Femur (tissue), 1 donor: ENCODE data around the gene DPH5.
A peak's percentile ranks its signal among the peaks of the same experiment; 100 is the strongest.
"Not testable (repeated sequence)": the region's sequence is repeated elsewhere in the genome, so short reads cannot be mapped to it uniquely, and the experiment has no call there.

ENCODE experiments used
- DNase-seq: peaks from one replicate; pipeline ENCODE4 v3.0.0-alpha.2; 2017

DPH5 gene, protein sequence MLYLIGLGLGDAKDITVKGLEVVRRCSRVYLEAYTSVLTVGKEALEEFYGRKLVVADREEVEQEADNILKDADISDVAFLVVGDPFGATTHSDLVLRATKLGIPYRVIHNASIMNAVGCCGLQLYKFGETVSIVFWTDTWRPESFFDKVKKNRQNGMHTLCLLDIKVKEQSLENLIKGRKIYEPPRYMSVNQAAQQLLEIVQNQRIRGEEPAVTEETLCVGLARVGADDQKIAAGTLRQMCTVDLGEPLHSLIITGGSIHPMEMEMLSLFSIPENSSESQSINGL

GRCh38 chr1:101025657-101026429 lies at the start of gene DPH5:
Gene DPH5 (minus strand): TSS chr1:101025784. CDS start chr1:101025443, 341 bp downstream.
- DNase-seq: peak; percentile 93

DNA sequence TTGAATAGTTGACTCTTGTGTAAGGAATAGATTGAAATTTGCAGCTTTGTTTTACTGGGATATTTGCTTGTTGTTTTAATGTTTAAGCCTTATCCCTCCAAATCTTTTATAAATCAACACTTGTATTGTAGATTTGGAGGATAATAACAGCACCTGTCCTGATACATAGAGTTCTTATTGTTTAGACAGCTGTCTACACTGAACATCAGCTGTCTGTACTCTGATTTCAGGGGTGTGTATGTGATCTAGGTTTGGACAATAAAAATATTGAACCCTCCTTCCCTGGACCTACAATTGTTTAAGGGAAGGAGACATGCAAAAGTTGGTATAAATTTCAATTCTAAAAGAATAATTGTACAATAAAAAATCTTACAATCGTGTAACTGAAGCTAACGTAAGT lies 48.3 kb upstream of the DPH5 start:
- DNase-seq: no peak

- DNase-seq: no peak
These were observed 45.9 kb upstream of the DPH5 start for GRCh38 chr1:101071470-101071891.

- DNase-seq: no peak
These were observed 43.6 kb upstream of the DPH5 start for GRCh38 chr1:101069158-101069557.

DNA sequence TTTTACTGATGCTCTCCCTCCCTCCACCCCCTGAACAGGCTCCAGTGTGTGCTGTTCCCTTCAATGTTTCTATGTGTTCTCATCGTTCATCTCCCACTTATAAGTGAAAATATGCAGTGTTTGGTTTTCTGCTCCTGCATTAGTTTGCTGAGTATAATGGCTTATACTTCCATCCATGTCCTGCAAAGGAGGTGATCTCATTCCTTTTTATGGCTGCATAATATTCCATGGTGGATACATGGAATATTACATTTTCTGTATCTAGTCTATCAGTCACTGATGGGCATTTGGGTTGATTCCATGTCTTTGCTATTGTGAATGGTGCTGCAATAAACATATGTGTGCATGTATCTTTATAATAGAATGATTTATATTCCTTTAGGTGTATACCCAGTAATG lies 41.4 kb upstream of the DPH5 start:
- not testable (repeated sequence) for DNase-seq

GRCh38 chr1:101066260-101066936 lies 40.8 kb upstream of the DPH5 start:
- DNase-seq: no peak

DNA sequence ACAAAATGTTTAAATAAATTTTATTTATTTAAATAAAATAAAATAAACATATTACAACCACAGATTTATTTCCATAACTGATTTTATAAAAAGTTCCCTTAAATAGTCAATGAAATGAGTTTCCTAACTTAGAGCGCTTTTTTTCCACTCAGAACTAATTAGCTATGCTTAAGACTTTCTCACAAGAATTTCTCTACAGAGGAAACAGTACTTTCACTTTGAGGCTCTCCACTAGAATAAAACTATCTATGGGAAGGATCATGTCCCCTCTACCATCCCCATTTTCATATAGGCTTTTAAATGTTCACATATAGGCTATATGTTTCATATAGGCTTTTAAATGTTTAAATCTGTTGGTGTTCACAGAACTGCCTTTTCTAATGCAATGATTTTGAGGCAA lies 40.0 kb upstream of the DPH5 start:
- DNase-seq: no peak

- no peak for DNase-seq
These were observed 39.1 kb upstream of the DPH5 start for GRCh38 chr1:101064697-101065096.

GRCh38 chr1:101060992-101061391 lies 35.4 kb upstream of the DPH5 start:
- no peak for DNase-seq

DNA sequence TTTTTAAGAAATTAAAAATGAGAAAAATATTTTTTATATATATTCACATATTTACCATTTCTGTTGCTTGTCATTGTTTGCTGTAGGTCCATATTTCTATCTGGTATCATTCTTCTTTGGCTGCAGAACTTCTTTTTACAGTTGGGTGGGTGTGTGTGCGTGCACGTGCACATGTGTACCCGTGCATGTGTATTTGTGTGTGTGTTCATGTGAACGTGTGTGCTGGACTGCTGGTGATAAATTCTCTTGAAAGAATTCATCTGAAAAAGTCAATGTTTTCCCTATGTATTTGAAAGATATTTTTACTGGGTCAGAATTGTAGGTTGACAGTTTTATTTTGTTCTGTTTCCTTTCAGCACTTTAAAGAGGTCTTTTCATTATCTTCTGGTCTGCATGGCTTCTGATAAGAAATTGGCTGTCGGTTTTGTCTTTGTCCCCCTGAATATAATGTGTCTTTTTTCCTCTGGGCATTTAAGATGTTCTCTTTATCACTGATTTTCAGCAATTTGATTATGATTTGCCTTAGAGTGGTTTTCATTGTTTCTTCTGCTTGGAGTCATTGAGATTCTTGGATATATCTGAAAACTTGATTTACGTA lies 34.5 kb upstream of the DPH5 start:
- no peak for DNase-seq

GRCh38 chr1:101055623-101056022 lies 30.0 kb upstream of the DPH5 start:
- DNase-seq: no peak

DNA sequence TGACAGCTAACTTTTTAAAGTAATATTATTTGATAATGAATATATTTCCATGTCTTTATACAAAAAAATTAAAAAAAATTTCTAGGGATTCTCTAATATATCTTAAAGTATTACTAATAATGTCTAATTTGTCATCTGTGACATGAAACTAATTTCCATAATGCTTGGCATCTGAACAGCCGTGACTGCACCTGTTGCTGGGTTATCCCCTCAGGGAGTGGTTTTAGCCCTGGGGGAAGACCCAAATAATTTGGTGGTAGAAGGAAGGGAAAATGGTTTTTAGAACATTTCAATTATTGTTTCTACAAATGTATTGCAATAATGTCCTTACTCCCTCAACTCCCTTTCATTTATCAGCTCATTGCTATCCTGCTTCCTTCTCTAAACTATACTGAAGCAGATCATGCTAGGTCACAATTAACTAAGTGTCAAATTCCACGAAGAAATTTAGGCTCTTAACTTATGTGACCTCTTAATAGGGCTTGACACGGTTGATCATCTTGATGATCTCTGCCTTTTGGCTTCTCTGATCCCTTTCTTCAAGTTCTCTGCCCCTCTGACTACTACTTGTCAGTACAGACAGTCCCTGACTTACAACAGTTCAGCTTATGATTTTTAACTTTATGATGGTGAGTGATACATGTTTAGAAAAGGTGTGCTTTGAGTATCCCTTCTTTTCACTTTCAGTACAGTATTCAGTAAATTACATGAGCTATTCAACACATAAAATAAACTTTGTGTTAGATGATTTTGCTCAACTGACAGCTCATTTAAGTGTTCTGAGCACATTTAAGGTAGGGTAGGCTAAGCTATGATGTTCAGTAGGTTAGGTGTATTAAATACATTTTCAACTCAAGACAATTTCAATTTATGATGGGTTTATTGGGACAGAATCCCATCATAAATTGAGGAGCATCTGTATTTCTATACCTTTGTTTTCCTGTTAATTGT lies 26.4 kb upstream of the DPH5 start:
- no peak for DNase-seq

DNA sequence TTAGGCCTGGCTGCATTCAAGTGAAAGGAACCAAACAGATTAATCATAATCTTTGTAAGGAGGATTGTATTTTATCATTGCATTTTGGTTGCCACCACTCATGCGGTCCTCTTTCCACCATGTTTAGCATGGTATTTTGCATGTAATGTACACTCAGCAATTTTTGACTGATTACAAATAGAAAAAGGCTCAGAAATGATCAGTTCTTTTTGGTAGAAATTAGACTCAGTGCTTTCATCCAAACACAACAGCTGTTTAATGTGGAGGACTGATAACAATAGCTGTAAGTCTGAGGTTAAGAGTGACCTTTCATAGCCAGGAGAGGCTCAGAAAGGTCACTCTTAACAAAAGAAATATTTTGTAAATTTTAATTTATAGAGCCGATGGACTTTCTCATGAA lies 25.3 kb upstream of the DPH5 start:
- no peak for DNase-seq

- no peak for DNase-seq
These were observed 19.2 kb upstream of the DPH5 start for GRCh38 chr1:101044749-101045148.

DNA sequence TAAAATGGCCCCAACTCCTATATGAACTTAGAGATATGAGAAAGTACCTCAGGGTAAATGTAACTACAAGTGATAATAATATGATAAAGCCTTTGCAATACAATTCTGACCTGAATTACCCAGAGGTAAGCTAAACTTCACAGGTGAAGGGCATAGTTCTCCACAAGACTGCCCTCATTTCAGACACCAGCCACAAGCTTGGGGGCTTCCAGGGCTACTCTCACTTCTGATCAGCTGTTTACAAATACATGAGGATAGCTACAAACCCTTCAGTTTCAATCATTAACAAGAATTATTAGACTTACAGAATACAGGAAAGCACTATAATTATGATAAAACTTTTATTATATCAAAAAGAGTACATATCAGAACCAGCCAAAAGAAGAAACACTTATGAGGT lies 18.7 kb upstream of the DPH5 start:
- DNase-seq: no peak

DNA sequence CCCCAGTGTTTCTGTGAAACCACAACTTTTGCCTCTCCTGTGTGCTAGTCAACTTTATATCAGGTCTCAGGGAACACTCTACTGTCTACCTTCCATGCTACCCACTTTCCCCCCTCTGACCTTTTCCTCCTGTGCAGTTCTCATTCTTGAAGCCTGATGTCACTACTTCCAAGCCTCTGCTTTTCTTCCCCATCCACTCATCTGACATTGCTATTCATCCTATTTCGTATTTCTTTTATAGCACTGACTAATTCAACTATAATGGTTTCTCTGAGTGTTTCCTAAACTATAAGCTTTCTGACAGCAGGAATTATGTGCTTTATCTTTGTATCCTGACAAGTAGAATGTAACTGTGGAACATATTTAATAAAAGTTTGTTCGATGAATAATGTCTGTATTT lies 18.2 kb upstream of the DPH5 start:
- DNase-seq: no peak

DNA sequence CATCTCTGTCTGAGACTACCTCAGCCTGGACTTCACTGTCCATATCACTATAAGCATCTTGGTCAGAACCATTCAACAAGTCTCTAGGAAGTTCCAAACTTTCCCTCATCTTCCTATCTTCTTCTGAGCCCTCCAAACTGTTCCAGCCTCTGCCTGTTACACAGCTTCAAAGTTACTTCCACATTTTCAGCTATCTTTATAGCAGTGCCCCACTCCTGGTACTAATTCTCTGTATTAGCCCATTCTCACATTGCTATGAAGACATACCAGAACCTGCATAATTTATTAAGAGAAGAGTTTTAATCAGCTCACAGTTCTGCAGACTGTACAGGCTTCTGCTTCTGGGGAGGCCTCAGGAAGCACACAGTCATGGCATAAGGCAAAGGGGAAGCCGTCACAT lies 15.7 kb upstream of the DPH5 start:
- no peak for DNase-seq

DNA sequence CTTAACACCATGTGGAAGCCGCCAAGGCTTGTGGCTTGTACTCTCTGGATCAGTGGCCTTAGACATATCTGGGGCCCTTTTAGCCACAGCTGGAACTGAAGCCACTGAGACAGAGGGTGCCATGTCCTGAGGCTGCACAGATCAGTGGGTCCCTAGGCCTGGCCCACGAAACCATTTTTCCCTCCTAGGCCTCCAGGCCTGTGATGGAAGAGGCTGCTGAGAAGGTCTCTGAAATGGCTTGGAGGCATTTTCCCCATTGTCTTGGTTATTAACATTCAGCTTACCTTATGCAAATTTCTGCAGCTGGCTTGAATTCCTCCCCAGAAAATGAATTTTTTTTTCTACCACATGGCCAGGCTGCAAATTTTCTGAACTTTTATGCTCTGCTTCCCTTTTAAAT lies 15.1 kb upstream of the DPH5 start:
- DNase-seq: no peak

GRCh38 chr1:101039245-101039644 lies 13.7 kb upstream of the DPH5 start:
- no peak for DNase-seq

DNA sequence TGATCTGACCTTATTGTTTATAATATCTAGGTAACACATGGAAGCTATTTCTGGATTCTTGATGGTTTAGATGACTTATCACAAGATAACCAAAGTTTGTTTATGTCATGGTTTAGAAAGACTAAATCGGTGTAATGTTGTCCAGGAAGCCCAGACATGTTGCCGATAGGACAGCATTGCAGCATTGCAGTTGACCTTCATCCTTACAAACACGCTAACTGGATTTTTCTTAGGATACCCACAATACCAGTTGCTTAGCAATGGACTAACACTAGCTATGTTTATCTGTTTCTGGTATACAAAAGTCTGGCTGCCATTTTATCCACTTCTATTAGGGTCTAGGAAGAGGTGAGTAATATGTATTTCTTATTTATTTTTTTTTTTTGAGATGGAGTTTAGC lies 11.7 kb upstream of the DPH5 start:
- DNase-seq: no peak

DNA sequence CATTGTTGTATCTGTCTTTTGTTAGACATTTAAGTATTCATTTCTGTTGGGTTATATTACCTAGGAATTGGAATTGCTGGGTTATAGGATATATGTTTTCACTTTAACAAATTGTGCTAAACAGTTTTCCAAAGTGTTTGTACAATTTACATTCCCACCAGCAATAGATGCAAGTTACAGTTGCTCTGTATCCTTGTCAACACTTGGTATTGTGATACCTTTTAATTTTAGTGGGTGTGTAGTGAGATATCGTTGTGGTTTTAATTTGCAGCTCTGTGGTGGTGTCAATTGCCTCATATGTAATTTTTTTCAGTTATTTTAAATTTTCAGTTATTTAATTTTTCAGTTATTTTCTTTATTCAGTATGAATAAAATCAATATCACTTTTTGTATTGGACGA lies 7.4 kb upstream of the DPH5 start:
- DNase-seq: no peak

DNA sequence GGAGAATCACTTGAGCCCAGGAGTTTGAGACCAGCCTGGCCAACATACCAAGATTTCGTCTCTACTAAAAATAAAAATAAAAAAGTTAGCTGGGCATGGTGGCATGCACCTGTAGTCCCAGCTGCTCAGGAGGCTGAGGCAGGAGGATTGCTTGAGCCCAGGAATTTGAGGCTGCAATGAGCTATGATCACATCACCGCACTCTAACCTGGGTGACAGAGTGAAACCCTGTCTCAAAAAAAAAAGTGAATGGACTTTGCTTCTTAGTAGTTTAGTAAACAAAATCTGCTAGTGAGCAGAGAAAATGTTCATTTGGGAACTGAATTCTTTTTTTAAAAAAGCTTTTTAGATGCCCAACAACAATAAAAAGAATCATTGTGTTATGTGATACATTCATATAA lies 6.5 kb upstream of the DPH5 start:
- DNase-seq: not testable (repeated sequence)
